GM19351 (cell line): ENCODE data around the gene TMEM225B.
A peak's percentile ranks its signal among the peaks of the same experiment; 100 is the strongest.
"Not testable (repeated sequence)": the region's sequence is repeated elsewhere in the genome, so short reads cannot be mapped to it uniquely, and the experiment has no call there.

Source experiments
- ATAC-seq: cut with Tn5 transposase; IDR thresholded peaks from one replicate; pipeline ENCODE4 v1.9.1; 2021; ENCODE audit warnings: mild to moderate bottlenecking, moderate library complexity; ENCODE audit not compliant: unreplicated experiment

The TMEM225B gene

GRCh38 chr7:99579281-99579955 lies 18.6 kb upstream of the TMEM225B start:
- ATAC-seq = no peak

GRCh38 chr7:99579956-99580777 lies 17.9 kb upstream of the TMEM225B start:
- no peak for ATAC-seq

GRCh38 chr7:99580778-99581332 lies 17.2 kb upstream of the TMEM225B start:
- not testable (repeated sequence) for ATAC-seq

- ATAC-seq = no peak
Measured at GRCh38 chr7:99588868-99589267, 9.2 kb upstream of the TMEM225B start.

GRCh38 chr7:99594948-99595745 lies 2.9 kb upstream of the TMEM225B start:
- no peak for ATAC-seq

GRCh38 chr7:99596408-99596955 lies 1.6 kb upstream of the TMEM225B start:
- no peak for ATAC-seq

GRCh38 chr7:99599836-99600235 lies 1.8 kb downstream of the TMEM225B start:
- ATAC-seq = no peak

GRCh38 chr7:99601656-99602310 lies 3.7 kb downstream of the TMEM225B start:
- ATAC-seq = no peak

- no peak for ATAC-seq
Measured at GRCh38 chr7:99605527-99605926, 7.5 kb downstream of the TMEM225B start.

GRCh38 chr7:99606531-99606930 lies 8.5 kb downstream of the TMEM225B start:
- no peak for ATAC-seq

GRCh38 chr7:99607548-99607947 lies 9.5 kb downstream of the TMEM225B start:
- ATAC-seq = no peak

GRCh38 chr7:99614495-99614894 lies 16.4 kb downstream of the TMEM225B start:
- ATAC-seq = no peak

- ATAC-seq = no peak
Measured at GRCh38 chr7:99615989-99616358, 17.9 kb downstream of the TMEM225B start.

GRCh38 chr7:99616359-99617191 lies 18.5 kb downstream of the TMEM225B start, which contains the start of gene ZSCAN25:
ZSCAN25 (plus strand) TSS chr7:99616946; CDS start chr7:99619607, 2,661 bp downstream.
- ATAC-seq = peak; percentile 92

GRCh38 chr7:99617192-99617781 lies 19.2 kb downstream of the TMEM225B start:
- no peak for ATAC-seq

GRCh38 chr7:99618726-99619125 lies 20.7 kb downstream of the TMEM225B start:
- ATAC-seq = no peak

- no peak for ATAC-seq
Measured at GRCh38 chr7:99619571-99620130, 21.6 kb downstream of the TMEM225B start.

GRCh38 chr7:99621271-99621670 lies 23.2 kb downstream of the TMEM225B start:
- ATAC-seq = no peak

GRCh38 chr7:99622596-99622995 lies 24.5 kb downstream of the TMEM225B start:
- no peak for ATAC-seq
